Anterior cingulate cortex (tissue), 58 donors: ENCODE measurements around the gene SERPINA9.
"Not testable (repeated sequence)": the region's sequence is repeated elsewhere in the genome, so short reads cannot be mapped to it uniquely, and the experiment has no call there.

Experiments used
- DNase-seq, 58 donors: peaks; one replicate each; lab custom pipeline; 2025; lab: John Stamatoyannopoulos, UW

SERPINA9 gene, protein sequence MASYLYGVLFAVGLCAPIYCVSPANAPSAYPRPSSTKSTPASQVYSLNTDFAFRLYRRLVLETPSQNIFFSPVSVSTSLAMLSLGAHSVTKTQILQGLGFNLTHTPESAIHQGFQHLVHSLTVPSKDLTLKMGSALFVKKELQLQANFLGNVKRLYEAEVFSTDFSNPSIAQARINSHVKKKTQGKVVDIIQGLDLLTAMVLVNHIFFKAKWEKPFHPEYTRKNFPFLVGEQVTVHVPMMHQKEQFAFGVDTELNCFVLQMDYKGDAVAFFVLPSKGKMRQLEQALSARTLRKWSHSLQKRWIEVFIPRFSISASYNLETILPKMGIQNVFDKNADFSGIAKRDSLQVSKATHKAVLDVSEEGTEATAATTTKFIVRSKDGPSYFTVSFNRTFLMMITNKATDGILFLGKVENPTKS

DNA sequence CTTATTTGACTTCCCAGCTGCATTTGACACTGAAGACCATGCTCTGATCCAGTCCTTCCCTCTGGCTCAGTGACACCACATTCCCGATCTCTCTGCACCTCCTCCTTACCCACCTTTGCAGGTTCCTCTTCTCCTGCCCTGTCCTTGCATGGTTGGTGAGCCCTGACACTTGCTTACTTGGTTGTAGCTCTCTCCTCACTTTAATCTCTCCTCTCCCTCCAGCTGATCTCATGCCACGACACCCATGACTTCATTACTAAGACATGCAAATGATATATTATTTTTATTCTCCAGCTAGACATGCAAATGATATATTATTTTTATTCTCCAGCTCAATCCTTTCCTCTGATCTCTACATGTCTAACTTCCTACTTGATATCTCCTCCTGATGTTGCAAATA lies at the start of gene SERPINA9:
TSS of gene SERPINA9 (minus strand) at position 175 of the 400 bp plus-strand sequence. CDS start 6,357 bp downstream, outside the sequence.
- no peak for DNase-seq

DNA sequence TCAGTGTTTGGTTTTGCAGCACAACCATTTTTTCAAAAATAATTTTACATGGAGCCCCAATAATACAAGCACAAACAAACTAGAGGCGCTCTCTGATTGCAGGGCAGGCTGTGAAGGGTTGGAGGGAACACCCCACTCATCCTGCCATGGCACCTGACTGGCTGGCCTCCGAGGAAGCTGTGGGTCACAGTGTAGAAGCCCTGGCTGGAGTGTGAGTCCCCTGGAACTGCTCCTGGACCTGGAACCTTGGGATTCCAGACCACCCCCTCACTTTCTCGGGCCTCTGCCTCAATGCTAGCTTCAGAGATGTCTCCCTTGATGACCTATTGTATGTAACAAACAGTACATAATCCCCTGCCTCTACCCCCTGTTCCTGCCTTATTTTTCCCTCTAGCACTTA lies 48.1 kb upstream of the SERPINA9 start:
- no peak for DNase-seq

DNA sequence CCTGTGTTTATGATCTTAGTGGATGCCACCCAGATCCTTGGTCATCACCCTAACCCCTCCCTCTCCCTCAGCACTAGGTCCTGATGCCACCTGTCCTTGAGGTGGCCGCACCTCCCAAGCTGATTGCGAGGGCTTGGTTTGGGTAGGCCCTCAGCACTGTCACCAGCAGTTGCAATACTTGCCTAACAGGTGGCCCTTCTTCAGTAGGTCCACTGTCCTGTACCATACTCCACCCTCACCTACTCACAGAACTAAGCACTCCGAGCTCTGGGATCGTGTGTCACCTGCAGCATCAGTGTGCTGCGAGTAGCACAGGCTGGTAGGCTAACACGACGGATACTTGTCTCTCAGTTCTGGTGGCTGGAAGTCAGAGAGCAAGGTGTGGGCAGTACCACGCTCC lies 47.3 kb upstream of the SERPINA9 start:
- DNase-seq = no peak

DNA sequence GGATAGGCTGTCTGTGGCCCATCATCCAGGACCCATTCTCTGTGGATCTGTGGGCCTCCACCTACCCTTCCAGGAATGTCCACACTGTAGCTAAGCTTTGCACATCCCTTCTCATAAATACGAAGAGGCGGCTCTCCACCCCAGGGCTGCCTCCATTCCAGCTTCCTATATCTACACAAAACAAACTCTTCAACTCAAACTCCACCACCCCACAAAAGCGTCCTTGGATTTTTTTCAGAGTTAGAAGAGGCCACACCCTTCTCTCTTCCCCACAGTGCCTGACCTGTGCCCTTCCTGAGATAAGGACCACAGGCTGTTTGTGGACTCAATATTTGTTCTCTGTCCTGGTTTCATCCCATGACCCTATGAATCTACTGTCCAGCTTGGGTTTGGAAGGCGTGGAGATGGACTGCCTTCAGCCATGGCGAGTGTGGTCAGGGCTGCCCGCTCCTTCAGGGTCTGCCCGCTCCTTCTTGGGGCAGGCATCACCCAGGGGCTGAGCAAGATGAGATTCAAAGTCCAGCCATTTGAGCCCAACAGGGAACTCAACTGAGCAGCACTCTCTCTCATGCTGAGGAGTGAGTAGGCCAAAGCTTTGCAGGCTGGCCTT lies 46.2 kb upstream of the SERPINA9 start:
- no peak for DNase-seq

DNA sequence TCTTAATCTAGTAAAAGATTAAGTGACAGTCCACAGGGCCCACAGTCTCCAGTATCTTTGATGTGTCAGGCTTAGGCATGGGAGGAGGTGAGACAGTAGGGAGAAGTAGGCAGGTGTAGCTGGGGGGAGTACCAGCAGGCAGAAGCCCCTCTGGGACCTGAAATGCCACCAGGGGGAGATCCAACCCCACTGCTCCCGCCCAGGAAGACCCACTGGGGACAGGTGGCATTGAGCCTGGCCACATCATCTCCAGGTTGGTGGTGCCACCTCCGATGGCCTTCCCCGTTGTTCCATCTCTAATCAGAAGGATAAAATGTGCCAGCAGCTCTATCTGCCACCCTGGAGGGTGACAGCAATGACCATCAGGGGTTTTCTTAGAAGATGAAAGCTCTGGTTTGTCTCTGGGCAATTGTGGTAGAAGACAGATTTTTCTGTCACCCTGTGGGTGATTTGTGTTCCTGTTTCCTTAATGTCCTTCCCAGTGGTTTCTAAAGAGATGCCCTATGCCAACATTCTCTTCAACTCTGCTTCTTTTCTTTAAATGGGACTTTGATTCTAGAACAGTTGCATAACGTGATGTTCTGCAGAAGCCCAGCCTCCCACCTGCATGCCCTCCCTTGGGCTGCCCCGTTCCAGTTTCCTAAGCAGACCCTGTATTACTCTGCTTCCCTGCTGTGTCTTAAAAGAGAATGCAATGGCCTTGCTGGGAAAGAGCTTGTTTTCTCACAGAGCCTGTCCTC lies 45.5 kb upstream of the SERPINA9 start:
- no peak for DNase-seq

DNA sequence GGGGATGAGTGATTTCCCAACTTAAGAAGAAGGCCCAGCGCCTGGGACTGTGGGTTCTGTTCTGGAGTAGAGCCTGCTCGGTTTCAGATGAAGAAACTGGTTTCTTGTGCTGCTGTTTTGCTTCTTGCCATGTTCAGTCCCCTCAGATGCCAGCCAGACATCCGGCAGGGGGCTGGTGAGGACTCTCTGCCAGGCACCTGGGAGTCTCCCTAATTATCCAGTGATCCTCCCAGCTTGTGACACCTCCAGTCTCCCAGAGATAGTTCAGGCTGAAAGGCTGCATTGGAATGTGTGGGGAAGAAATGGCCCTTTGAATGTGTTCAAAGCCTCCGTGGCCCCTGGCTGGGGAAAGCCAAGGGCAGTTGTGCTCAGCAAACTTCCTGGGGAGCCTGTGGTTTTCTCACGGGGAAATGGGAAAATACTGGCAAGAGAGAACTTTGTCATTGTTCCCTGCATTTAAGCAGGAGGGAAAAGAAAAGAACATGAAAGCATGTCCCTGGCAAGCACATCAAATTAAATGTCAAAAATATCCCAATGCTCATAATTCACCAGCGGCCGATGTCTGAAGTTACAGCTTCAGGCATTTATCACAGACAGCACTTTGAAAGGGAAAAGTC lies 41.8 kb upstream of the SERPINA9 start:
- DNase-seq = no peak

DNA sequence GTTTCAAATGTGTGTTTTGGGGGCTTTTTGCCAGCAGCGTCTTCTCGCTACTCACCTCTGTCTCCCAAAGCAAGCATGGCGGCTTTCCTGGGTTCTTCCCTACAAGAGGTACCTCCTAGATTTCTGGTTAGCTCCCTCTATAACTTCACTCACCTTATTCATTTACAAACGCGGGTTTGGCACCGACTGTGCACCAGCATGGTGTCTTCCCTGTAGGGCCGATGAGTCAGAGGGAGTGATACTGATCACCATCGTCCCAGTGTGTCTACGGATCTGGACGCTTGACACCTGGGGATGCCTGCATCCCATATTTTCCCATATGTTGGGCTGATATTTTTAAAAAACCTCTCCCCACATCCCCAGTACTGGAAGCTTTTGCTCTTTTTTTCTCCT lies 41.2 kb upstream of the SERPINA9 start:
- DNase-seq = no peak

DNA sequence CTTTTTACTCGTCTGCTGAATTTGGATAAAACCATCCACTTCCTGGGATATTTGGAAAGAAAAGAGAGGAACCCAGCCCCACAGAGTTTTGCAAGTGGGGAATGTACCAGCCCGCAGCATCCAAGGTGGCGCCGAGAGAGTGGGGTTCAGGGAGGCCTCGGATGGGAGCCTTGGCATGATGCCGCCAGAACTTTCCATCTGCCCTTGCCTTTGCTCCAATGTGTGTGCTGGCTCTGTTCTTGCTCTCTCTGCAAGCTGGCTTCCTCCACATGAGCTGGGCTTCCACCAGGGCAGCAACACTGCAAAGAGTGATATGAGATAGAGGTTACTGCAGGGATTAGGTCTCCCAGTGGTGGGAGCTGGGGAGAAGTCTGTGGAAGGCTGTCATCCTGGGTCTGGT lies 39.9 kb upstream of the SERPINA9 start:
- no peak for DNase-seq

DNA sequence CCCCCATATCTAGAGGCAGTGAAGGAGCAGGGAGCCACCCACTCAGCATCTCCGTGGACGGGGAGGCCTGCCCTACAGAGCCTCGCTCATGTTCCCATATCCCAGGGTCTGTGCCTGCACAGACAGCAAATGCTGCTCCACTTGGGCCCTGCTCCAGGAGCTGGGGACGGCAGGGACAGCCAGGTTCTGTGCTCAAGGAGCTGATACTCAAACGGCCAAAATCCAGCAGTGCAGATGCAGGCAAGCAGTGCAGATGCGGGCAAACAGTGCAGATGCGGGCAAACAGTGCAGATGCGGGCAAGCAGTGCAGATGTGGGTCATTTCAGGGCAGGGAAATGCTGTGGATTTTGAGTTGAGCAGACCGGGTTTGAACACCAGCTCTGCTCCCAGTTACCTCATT lies 39.4 kb upstream of the SERPINA9 start:
- DNase-seq = no peak

DNA sequence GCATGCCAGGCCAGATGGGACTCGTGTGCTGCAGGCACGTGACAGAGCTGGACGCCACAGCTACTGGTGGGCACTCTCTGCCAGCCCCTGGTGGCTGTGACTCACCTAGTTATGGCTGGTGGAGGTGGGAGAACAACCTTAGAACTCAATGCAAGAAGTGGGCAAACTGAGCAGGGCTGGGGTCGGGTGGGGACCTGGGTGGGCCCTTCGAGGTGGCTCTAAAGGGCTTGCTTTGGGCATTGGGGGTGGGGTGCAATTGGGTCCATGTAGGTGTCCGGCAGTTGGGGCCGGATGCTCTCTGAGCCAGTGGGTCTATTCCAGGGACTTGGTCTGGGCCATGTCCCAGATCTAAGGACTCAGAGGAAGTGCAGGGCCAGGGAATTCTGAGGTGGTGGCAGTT lies 38.4 kb upstream of the SERPINA9 start:
- DNase-seq = no peak

DNA sequence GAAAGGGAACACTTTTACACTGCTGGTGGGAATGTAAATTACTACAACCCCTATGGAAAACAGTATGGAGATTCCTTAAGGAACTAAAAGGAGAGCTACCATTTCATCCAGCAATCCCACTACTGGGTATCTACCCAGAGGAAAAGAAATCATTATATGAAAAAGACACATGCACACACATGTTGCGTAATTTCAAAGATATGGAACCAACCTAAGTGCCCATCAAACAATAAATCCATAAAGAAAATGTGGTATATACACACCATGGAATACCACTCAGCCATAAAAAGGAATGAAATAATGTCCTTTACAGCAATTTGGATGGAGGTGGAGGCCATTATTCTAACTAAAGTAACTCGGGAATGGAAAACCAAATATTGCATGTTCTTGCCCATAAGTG lies 34.5 kb upstream of the SERPINA9 start:
- DNase-seq = not testable (repeated sequence)

DNA sequence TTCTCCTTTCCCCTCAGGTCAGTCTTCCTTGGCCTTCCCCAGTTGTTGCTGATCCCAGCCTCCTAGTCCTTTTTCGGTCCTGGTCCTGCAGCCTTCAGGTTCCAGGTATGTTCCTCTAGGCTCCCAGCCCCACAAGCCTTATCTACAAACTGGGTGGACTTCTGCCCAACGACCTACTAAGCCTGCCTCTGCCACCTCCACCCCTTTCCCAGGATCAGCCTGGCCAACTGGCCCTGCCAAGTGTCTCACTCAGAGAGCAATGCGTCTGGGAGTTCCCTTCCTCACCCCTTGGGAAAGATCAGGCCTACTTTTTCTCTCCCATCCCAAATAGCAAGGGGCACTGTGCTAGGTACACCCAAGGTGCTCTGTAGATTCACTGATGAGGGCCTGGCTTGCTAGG lies 33.4 kb upstream of the SERPINA9 start, which contains the start of gene SERPINA12:
TSS of gene SERPINA12 (minus strand) at position 114 of the 400 bp plus-strand sequence. CDS start 11,072 bp downstream, outside the sequence.
- no peak for DNase-seq

DNA sequence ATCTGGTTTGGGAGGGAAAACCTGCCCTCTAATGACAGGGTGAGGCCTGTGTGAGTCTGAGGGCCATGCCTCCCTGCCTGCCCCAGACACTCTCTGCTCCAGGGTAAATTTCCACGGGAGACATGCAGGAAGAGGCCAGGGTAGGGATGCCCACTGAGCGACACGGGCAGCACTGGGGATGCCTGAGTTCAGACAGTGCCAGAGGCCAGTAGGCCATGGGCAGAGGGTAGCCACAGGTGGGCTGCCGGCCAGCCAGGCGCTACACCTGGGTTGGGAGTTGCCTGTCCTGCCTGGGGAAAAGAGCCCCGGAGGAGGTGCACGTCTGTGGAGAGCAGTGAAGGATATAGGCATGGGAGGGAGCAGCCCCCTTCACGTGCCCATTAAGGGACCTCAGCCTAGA lies 29.6 kb upstream of the SERPINA9 start:
- DNase-seq = no peak

DNA sequence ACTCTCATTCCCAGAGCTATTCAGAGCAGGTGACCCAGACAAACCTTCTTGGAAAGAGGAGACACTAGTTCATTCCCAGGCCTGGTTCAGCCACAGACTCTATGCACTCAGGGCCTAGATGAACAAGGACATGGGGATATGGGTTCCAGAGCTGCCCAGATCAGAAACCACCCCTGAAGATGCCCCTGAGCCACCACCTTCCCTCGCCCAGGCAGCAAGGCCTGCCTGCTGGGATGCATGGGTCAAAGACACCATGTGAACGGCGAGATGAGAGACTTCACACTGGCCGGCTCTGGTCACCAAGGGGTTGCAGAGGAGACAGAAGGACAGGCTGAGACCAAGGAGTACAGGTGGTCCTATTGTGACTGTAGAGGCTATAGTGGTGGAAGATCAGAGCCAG lies 29.2 kb upstream of the SERPINA9 start:
- no peak for DNase-seq

DNA sequence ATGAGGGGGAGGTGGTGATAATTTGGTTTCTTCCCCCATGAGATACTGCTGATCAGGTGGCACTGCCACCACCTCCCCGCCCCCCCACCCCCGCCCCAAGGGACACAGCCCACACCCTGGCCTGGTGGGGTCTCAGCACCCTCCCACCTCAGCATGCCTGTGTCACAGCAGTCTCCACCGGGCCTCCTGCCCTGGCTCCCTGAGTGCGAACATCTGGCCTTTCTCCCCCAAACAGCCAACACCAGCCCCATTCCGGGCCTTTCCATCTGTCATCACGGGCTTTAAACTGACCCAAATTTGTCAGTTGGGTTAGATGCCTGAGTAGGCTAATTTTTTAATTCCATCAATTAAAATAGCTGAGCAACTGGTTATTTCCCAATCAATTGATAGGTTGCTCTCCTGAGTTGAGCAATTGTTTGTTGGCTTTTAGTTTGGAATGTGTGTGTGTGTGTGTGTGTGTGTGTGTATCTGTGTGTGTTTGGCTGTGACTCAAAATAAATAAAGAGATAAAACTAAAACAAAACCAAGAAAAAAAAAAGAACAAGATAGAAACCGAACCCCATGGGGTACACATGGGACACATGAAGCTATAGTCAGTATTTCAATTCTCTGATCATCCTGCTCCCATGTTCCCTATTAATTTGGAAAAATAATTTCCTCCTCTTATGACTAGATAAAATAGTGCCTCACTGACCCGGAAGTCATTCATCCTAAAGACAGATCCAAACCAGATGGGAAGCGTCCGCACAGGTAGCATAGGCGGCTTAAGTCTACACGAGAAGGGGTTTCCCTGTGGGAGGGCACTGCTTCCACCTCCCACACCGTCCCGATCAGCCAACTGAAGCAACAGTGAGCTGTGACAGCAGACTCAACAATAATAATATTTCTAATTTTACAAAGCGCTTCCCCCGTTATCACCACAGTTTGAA lies 25.9 kb upstream of the SERPINA9 start:
- DNase-seq = no peak

DNA sequence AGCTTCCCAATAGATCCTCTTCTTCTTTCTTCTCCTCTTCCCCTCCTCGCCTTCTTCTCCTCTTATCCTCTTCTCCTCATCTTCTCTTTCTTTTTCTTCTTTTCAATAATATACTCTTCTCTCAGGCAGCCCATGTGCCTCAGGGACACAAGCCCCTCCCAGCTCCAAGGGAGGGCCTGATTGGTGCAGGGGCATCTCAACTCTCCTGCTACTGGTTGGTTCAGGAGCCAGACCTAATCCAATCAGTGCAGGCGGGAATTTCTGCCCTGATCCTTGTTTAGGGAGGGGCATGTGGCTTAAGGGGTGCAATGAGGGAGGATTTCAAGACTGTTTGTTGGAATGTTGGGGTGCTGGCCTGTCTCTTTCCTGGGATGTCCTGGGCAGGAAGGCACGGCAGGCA lies 24.3 kb upstream of the SERPINA9 start:
- DNase-seq = no peak

DNA sequence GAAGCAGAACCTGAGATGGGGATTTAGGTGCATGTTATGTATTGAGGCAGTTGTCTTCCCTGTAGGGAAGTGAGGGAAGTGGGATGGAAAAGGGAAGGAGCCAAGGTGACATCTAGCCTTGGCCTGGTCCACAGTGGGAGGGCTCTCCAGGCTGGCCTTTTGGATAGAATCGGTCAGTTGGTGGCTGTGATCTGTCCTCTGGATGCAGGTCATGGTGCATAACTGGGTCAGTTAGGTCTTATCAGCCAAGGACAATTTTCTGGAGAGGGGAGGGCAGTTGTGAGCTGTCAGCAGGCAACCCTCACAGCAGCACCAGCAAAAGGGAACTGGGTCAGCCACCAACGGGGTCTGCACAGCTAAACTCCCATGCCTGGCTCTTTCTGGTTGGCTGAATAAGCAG lies 23.7 kb upstream of the SERPINA9 start:
- DNase-seq = no peak

DNA sequence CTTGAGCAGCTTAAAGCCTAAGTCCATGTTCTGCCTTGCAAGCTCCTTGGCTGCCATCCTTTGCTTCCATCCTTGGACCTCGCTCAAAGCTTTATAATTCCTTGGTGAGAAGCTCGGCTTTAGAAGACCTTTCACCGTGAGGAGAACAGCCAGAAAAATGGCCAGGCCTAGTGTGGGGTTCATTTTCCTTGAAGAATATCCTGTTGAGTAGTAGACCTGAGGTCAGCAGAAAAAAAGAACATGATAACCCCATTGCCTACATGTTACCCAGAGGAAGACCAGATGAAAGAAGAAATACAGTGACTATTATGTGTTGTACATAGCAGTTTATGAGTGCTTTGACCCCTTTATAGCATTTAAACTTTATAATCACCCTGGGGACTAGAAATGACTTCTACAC lies 22.2 kb upstream of the SERPINA9 start:
- no peak for DNase-seq

DNA sequence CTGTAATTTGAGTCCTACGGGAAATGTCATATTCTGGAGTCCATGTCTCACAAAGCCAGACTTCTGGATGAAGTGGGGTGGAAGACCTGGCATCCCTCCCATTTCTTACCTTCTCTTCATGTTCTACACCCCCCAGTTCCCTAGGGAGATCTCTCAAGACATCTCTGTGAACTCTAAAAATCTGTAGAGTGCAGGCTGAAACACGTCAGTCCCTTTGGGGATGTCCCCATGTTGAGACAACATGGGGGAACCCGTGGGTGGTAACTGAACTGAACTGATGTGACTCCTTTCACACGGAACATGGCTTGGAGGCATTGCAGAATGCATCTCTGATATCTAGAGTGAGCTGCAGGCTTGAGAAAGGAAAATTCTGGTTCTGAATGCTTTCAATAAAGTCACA lies 18.1 kb upstream of the SERPINA9 start:
- DNase-seq = no peak

DNA sequence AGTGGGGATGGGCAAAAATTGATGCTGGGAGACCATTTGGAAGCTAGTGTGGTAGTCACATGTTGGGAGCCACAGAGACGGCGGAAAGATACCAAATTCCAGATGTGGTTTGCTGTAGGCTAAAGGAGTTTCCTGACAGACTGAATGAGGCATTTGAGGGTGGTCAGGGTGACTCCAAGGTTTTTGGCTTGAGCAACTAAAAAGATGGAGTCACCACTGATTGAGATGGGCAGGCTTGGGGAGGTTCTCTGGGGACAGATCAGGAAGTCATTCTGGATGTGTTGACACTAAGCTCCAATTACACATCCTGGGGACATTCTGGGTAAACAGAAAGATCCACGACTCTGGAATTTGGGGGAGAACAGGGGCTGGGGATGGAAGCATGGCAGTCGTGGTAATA lies 15.5 kb upstream of the SERPINA9 start:
- DNase-seq = no peak
